Panc1 (cell line): ENCODE results near the gene USO1.

Experiments used
- CTCF ChIP-seq: fragments of 450-650 bp; IDR thresholded peaks from 2 replicates; pipeline ENCODE4 v1.5.1; 2017; ENCODE audit warnings: mild to moderate bottlenecking
- POLR2AphosphoS5 ChIP-seq: IDR thresholded peaks from 2 replicates; pipeline ENCODE4 v1.6.1; 2012; ENCODE audit warnings: mild to moderate bottlenecking, low read depth, low read length, moderate library complexity

- TF ChIP-seq POLR2AphosphoS5 = no peak
- TF ChIP-seq CTCF = no peak
Observed at GRCh38 chr4:75820197-75820596, 95.8 kb downstream of the USO1 start.
